Measurements from ENCODE around the gene MRRF. TPM values are rescaled to one million over a fixed set of nuclear protein-coding genes. Genes with fewer than 3 reads are reported as not detected.

The MRRF gene
- total RNA-seq, 2 donors from 2014 or later: 16.9 to 36.8 TPM

GRCh38 chr9:122372856-122373845, 108.5 kb downstream of the MRRF start:
- TF ChIP-seq CTCF (IDR thresholded peaks at IDR 0.05): no peak
- DNase-seq (ENCODE audit: low spot score): no peak
- H3K27me3 ChIP-seq (replicated peaks; ENCODE audit: insufficient read depth): no peaks in the 10 kb centered on the region
- H3K36me3 ChIP-seq: no peaks in the 10 kb centered on the region
- H3K9me3 ChIP-seq: no peaks in the 10 kb centered on the region
- H3K27ac ChIP-seq: no peak overlapping the region
- no peak for ATAC-seq (ENCODE audit: insufficient number of reproducible peaks, low FRiP score, low read depth)
- peaks cover 9 to 35% of the 10 kb centered on the region in 2 donors for H3K4me1 ChIP-seq (ENCODE audit: control insufficient read depth in 1 of 2, low read depth in 2 of 2)
- no peak overlapping the region for H3K4me3 ChIP-seq

- no peak for TF ChIP-seq CTCF (IDR thresholded peaks at IDR 0.05)
- DNase-seq (ENCODE audit: low spot score) (no peak), ATAC-seq (ENCODE audit: insufficient number of reproducible peaks, low FRiP score, low read depth) (no peak)
- Histone ChIP-seq H3K27me3 (replicated peaks; ENCODE audit: insufficient read depth) (no peaks in the 10 kb centered on the region), H3K36me3 (no peaks in the 10 kb centered on the region), H3K4me1 (ENCODE audit: control insufficient read depth in 1 of 2, low read depth in 2 of 2) (peaks cover 9 to 35% of the 10 kb centered on the region in 2 donors), H3K9me3 (no peaks in the 10 kb centered on the region), H3K27ac (no peak overlapping the region), H3K4me3 (peak overlapping the region; percentile 43)
Observed at GRCh38 chr9:122374885-122375420, 110.3 kb downstream of the MRRF start.

DNA sequence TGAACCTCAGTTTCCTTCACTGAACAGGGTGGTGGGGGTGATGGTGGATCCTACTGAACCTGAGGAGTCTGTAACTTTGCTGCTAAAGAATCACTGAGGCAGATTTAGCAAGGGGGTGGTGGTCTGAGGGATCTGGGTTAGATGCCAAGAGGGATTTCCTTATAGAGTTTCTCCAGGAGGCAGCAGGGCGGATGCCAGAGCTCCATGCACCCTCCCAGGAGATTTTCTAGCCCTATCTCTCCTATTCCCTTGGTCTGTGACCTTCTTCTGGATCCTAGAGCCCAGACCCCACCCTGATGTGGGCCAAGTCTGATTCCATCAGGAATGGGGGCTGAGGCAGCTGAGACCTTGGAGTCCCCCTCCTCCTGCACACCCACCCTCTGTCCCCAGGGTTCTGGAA, 112.1 kb downstream of the MRRF start:
- DNase-seq (ENCODE audit: low spot score) (no peak), ATAC-seq (ENCODE audit: insufficient number of reproducible peaks, low FRiP score, low read depth) (no peak)
- Histone ChIP-seq H3K27ac (no peak overlapping the region), H3K9me3 (no peaks in the 10 kb centered on the region), H3K4me3 (no peak overlapping the region), H3K27me3 (replicated peaks; ENCODE audit: insufficient read depth) (no peaks in the 10 kb centered on the region), H3K4me1 (ENCODE audit: control insufficient read depth in 1 of 2, low read depth in 2 of 2) (peaks cover 5 to 23% of the 10 kb centered on the region in 2 donors), H3K36me3 (no peaks in the 10 kb centered on the region)
- no peak for TF ChIP-seq CTCF (IDR thresholded peaks at IDR 0.05)

DNA sequence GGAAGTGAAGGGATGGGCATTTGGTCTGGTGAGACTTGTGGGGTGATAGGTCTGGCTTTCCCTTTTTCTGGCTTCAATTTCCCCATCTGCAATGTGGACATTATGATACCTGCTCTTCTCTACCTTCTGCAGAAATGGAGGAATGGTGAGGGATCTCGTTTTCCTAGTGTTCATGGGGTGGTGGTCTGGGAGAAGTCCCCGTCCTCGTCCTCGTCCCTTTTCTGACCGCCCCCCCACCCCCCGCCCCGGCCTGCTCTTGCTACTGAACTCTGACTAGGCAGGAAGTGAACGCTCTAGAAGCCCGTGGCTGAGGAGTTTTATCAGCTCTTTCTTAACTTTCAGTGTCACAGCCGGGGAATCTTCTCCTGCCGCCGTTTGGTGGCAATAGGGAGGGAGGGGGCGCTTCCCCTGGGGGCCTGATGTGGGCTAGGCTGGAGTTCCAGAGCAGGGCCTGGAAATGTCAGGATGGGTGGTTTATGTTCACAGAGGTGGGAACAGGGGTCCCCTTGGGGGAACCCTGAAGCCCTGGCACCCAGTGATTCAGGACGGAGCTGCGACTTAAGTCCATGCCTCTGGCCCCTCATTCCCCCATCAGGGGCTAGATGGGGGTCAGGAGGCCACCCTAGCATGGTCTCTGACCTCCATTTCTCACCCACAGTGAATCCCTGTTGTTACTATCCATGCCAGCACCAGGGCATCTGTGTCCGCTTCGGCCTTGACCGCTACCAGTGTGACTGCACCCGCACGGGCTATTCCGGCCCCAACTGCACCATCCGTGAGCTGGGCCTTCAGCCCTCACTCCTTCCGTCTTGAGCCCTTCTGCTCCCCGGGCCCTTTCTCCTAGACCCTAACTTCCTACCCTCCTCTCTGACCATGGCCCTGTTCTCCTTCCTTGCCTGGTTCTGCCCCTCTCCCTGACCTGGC, 112.8 kb downstream of the MRRF start:
- H3K4me3 ChIP-seq: no peak overlapping the region
- H3K36me3 ChIP-seq: no peaks in the 10 kb centered on the region
- ATAC-seq (ENCODE audit: insufficient number of reproducible peaks, low FRiP score, low read depth): no peak
- no peak overlapping the region for H3K27ac ChIP-seq
- H3K4me1 ChIP-seq (ENCODE audit: control insufficient read depth in 1 of 2, low read depth in 2 of 2): peaks cover 5 to 23% of the 10 kb centered on the region in 2 donors
- DNase-seq (ENCODE audit: low spot score): no peak
- H3K9me3 ChIP-seq: no peaks in the 10 kb centered on the region
- no peak for TF ChIP-seq CTCF (IDR thresholded peaks at IDR 0.05)
- no peaks in the 10 kb centered on the region for H3K27me3 ChIP-seq (replicated peaks; ENCODE audit: insufficient read depth)

All from thoracic aorta (tissue), 2 donors.